ENCODE measurements around the gene SLC39A11.

- TF ChIP-seq CTCF (IDR thresholded peaks at IDR 0.05 in 2 of 3, conservative IDR thresholded peaks at IDR 0.05 in 1 of 3; ENCODE audit: borderline replicate concordance in 1 of 3, insufficient read depth in 1 of 3, low read depth in 2 of 3, low read length in 2 of 3) (no peak), ZNF274 (IDR thresholded peaks at IDR 0.05; ENCODE audit: low read depth, low read length) (no peak), ZBTB33 (IDR thresholded peaks at IDR 0.05; ENCODE audit: extremely low read depth, insufficient replicate concordance, low read length) (no peak), EZH2phosphoT487 (IDR thresholded peaks at IDR 0.05; ENCODE audit: borderline replicate concordance) (no peak), POLR2A (IDR thresholded peaks at IDR 0.05; ENCODE audit: borderline replicate concordance, extremely low read depth, insufficient read depth, insufficient read length) (no peak), RAD21 (IDR thresholded peaks at IDR 0.05; ENCODE audit: low read depth) (no peak), MAX (IDR thresholded peaks at IDR 0.05) (no peak)
Observed at GRCh38 chr17:72948115-72948514, 144.4 kb downstream of the SLC39A11 start.
